ENCODE results near the gene SCN5A.

GRCh38 chr3:38507120-38507519 is 142.4 kb downstream of the SCN5A start:
- TF ChIP-seq L3MBTL2 (conservative IDR thresholded peaks at IDR 0.05) (no peak), SUZ12 (IDR thresholded peaks at IDR 0.05) (no peak), SP1 (IDR thresholded peaks at IDR 0.05) (no peak), BHLHE40 (IDR thresholded peaks at IDR 0.05; ENCODE audit: borderline replicate concordance) (no peak), NFRKB (IDR thresholded peaks at IDR 0.05) (no peak), FOXK2 (IDR thresholded peaks at IDR 0.05) (no peak), FOXA1 (IDR thresholded peaks at IDR 0.05) (no peak), FOXM1 (IDR thresholded peaks at IDR 0.05; ENCODE audit: borderline replicate concordance) (no peak), PKNOX1 (IDR thresholded peaks at IDR 0.05) (no peak), ARNT (IDR thresholded peaks at IDR 0.05) (no peak), CTBP1 (IDR thresholded peaks at IDR 0.05; ENCODE audit: borderline replicate concordance) (no peak)

Measured in HEK293T (cell line).